ENCODE measurements around the gene PWWP2A. TPM values are rescaled to one million over a fixed set of nuclear protein-coding genes. Genes with fewer than 3 reads are reported as not detected.

Gene PWWP2A
- polyA plus RNA-seq, 2 of the 4 experiments (the other 2 are of a cell fraction), result 9.0 to 10.9 TPM

- Histone ChIP-seq H3K27ac (no peak overlapping the region), H3K4me1 (no peaks in the 10 kb centered on the region), H3K9me3 (no peaks in the 10 kb centered on the region), H3K4me2 (no peak overlapping the region), H3K4me3 (no peak overlapping the region)
- POLR2A ChIA-PET, result no interaction called here
- 80% methylated on average over 1 of the region's 1 CpG for WGBS (ENCODE audit: missing lambda C conversion rate)
- FAIRE-seq (no peak), DNase-seq (ENCODE audit: low read depth in 1 of 2, low spot score in 1 of 2) (no peak), ATAC-seq (no peak)
- CTCF ChIA-PET, result interaction anchor here (1.0 to 1.7 kb wide), 2 partner anchors 10 to 68 kb away, joined by 3 to 10 read pairs; no protein-coding TSS in a partner anchor
- TF ChIP-seq FOXS1 (CRISPR knock-in tag; IDR thresholded peaks at IDR 0.05), result no peak
- no peak for TF ChIP-seq SREBF2 (IDR thresholded peaks at IDR 0.05)
- TF ChIP-seq RARB (CRISPR knock-in tag; IDR thresholded peaks at IDR 0.05), result no peak
- no peak for TF ChIP-seq PBX3 (IDR thresholded peaks at IDR 0.05)
- no peak for TF ChIP-seq JUN (IDR thresholded peaks at IDR 0.05)
- no peak for TF ChIP-seq CBX2 (IDR thresholded peaks at IDR 0.05; ENCODE audit: borderline replicate concordance, low read depth)
- no peak for TF ChIP-seq MAX (IDR thresholded peaks at IDR 0.05)
- no peak for TF ChIP-seq GATA3 (IDR thresholded peaks at IDR 0.05; ENCODE audit: borderline replicate concordance)
- TF ChIP-seq E2F6 (IDR thresholded peaks at IDR 0.05; ENCODE audit: borderline replicate concordance, low read depth), result no peak
- no peak for TF ChIP-seq HEYL (CRISPR knock-in tag; IDR thresholded peaks at IDR 0.05)
- no peak for TF ChIP-seq ZNF302 (CRISPR knock-in tag; IDR thresholded peaks at IDR 0.05)
Observed at GRCh38 chr5:160090059-160090458, 29.2 kb downstream of the PWWP2A start.

DNA sequence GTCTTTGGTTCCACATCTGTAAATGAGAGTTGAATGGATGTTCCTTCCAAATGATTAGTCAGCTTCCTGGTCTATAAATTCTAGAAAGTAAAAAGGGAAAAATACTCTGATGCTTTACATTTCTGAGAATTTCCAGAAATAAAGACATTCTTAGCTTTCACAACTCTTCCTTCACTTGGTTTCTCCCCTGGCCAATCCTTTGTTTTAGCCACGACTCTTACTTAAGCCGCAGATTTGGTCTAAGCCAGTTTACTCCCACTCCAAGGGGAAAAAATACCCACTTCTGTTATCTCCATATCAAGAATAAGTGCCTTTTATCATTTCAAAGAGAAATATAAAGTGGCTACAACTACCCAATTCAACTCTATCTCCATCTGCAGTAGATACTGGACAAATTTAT lies 29.7 kb downstream of the PWWP2A start:
- FAIRE-seq (no peak), DNase-seq (ENCODE audit: low read depth in 1 of 2, low spot score in 1 of 2) (no peak), ATAC-seq (no peak)
- H3K27ac ChIP-seq, result no peak overlapping the region
- no peak overlapping the region for H3K4me3 ChIP-seq
- H3K9me3 ChIP-seq, result no peaks in the 10 kb centered on the region
- ChIA-PET CTCF (interaction anchor here (1.0 to 1.7 kb wide), 2 partner anchors 9 to 68 kb away, joined by 3 to 10 read pairs; no protein-coding TSS in a partner anchor), POLR2A (no interaction called here)
- no peak for TF ChIP-seq MYC (IDR thresholded peaks at IDR 0.05; ENCODE audit: borderline replicate concordance, low read length)
- no peak for TF ChIP-seq RFX5 (IDR thresholded peaks at IDR 0.05)
- no peak for TF ChIP-seq CHD2 (IDR thresholded peaks at IDR 0.05; ENCODE audit: low read length, partially characterized antibody)
- no peak for TF ChIP-seq TP53 (CRISPR knock-in tag; IDR thresholded peaks at IDR 0.05)
- no peak for TF ChIP-seq E2F6 (IDR thresholded peaks at IDR 0.05; ENCODE audit: borderline replicate concordance, low read depth)
- WGBS (ENCODE audit: missing lambda C conversion rate), result 94% methylated on average over 2 of the region's 2 CpGs
- H3K4me2 ChIP-seq, result no peak overlapping the region
- H3K4me1 ChIP-seq, result no peaks in the 10 kb centered on the region

DNA sequence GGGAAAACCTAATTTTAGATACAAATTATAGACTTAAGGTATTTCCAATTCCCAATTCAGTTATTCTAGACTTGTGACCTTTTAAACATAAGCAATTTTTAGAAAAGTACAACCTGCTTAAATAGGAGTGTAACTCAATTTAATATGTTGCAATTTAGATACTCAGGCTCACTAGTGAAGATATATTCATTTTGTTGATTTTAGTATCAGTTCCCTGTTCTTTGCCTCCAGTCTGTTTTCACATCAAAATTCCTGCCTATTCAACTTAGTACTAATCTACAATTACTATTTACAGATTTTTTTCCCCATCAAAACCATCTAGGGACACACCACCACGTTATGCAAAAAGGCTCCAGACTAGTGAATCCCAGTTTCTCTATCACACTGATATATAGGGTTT lies 30.4 kb downstream of the PWWP2A start:
- no peak for FAIRE-seq
- ChIA-PET CTCF (interaction anchor here (1.0 to 1.7 kb wide), 2 partner anchors 8 to 67 kb away, joined by 3 to 10 read pairs; no protein-coding TSS in a partner anchor), POLR2A (no interaction called here)
- H3K4me2 ChIP-seq, result no peak overlapping the region
- H3K4me1 ChIP-seq, result peaks cover 4% of the 10 kb centered on the region
- 95% methylated on average over 1 of the region's 1 CpG for WGBS (ENCODE audit: missing lambda C conversion rate)
- no peak overlapping the region for H3K27ac ChIP-seq
- H3K9me3 ChIP-seq, result no peaks in the 10 kb centered on the region
- TF ChIP-seq BHLHE40 (IDR thresholded peaks at IDR 0.05; ENCODE audit: low read depth, low read length), result no peak
- TF ChIP-seq PBX3 (IDR thresholded peaks at IDR 0.05), result no peak
- no peak for TF ChIP-seq CHD4 (IDR thresholded peaks at IDR 0.05; ENCODE audit: borderline replicate concordance)
- no peak for TF ChIP-seq ZNF302 (CRISPR knock-in tag; IDR thresholded peaks at IDR 0.05)
- no peak overlapping the region for H3K4me3 ChIP-seq
- no peak for DNase-seq (ENCODE audit: low read depth in 1 of 2, low spot score in 1 of 2)
- ATAC-seq, result no peak

Measured in A549 (cell line).